Adrenal gland (tissue), 12 donors: ENCODE measurements around the gene CDCA4. TPM values are rescaled to one million over a fixed set of nuclear protein-coding genes. Genes with fewer than 3 reads are reported as not detected.

Experiments used
- DNase-seq, 7 donors: peaks; one replicate each; pipeline ENCODE4 v3.0.0-alpha.2; 2019 to 2020
- H3K27ac ChIP-seq, 5 donors: fragments of 200-600 bp; sonication (generic) in 4 of 5; 1 replicate in 3 of 5; 2 replicates in 2 of 5; pipeline versions ENCODE4 v1.5.1 to v1.8.0; 2016 to 2020; ENCODE audit warnings: mild to moderate bottlenecking in 1 of 5
- H3K27me3 ChIP-seq: fragments of 200-600 bp; 2 replicates; pipeline ENCODE4 v1.8.0; 2021
- H3K36me3 ChIP-seq, 2 donors: fragments of 200-600 bp; replicated peaks in 1 of 2; 1 replicate in 1 of 2; 2 replicates in 1 of 2; pipeline versions ENCODE4 v1.5.1 to v1.8.0; 2018 to 2022
- H3K4me1 ChIP-seq, 2 donors: fragments of 200-600 bp; replicated peaks in 1 of 2; 1 replicate in 1 of 2; 2 replicates in 1 of 2; pipeline versions ENCODE4 v1.5.1 to v1.8.0; 2018 to 2021
- H3K4me3 ChIP-seq, 4 donors: fragments of 200-600 bp; sonication (generic) in 3 of 4; one replicate each; pipeline ENCODE4 v1.5.1; 2016 to 2018
- H3K9me3 ChIP-seq, 3 donors: fragments of 200-600 bp; sonication (generic) in 1 of 3; replicated peaks in 1 of 3; 1 replicate in 2 of 3; 2 replicates in 1 of 3; pipeline versions ENCODE4 v1.5.1 to v1.8.0; 2016 to 2021
- CTCF ChIP-seq, 6 experiments: fragments of 450-650 bp in 4 of 6; fragments of 200-600 bp in 2 of 6; sonication (generic) in 1 of 6; IDR thresholded peaks; 1 replicate in 5 of 6; 2 replicates in 1 of 6; pipeline versions ENCODE4 v1.5.1 to v1.8.0; 2016 to 2021; ENCODE audit warnings: antibody characterized with exemption in 6 of 6, mild to moderate bottlenecking in 2 of 6, moderate library complexity in 1 of 6
- POLR2A ChIP-seq, 2 donors: fragments of 450-650 bp; IDR thresholded peaks; one replicate each; pipeline ENCODE4 v1.6.1; 2017; ENCODE audit warnings: antibody characterized with exemption in 2 of 2, mild to moderate bottlenecking in 2 of 2, moderate library complexity in 1 of 2
- WGBS, 4 donors: extraction: QIAGEN DNeasy Blood & Tissue Kit in 2 of 4; methylation state at CpG; one replicate each; pipeline versions ENCODE4 v1.1.5 to v1.1.7; 2013 to 2017; 5-methylcytosine and 5-hydroxymethylcytosine counted together
- intact Hi-C, 2 donors: fragments of 100-400 bp; cut with DNase I; formaldehyde crosslinking; loops; one replicate each; pipeline versions ENCODE4 v1.14.1 to v1.15.0; 2022 to 2023
- polyA plus RNA-seq, 3 donors: library from polyadenylated mRNA; stranded (reverse); fragments of 200-250 nt in 2 of 3; fragments of 350-450 nt in 1 of 3; fragmentation: Illumina TruSeq in 1 of 3; extraction: RNeasy Lipid Tissue Mini Kit (QIAGEN cat#74804) in 1 of 3; gene quantifications; one replicate each; pipeline ENCODE4 v1.2.3, GENCODE V29; 2013 to 2014
- total RNA-seq, 9 donors: library from RNA; depleted of rRNA in 4 of 9; stranded (reverse); fragments of >200 nt in 4 of 9; fragments of 120-200 nt in 1 of 9; fragmentation: NEBNext Ultra II Directional in 1 of 9; extraction: Animal tissue kit (Norgen Biotek cat#: 25700) in 1 of 9; gene quantifications; one replicate each; pipeline versions ENCODE4 v1.1.0 to v1.2.4, GENCODE V29; 2013 to 2023
- donor health status: healthy with polysubstance abuse.
- donor health status: Bipolar disorder and iron deficiency.
- donor health status: DM: yes; HTN: yes; CAD: no.
- donor health status: DM: no; HTN: no; CAD: no.
- donor health status: DM: no; HTN: no; CAD: no.
- donor health status: DM: yes; HTN: yes; CAD: no.

CDCA4 gene
- total and polyA plus RNA-seq, 12 donors = 0.66 to 10.5 (median 4.1) TPM

DNA sequence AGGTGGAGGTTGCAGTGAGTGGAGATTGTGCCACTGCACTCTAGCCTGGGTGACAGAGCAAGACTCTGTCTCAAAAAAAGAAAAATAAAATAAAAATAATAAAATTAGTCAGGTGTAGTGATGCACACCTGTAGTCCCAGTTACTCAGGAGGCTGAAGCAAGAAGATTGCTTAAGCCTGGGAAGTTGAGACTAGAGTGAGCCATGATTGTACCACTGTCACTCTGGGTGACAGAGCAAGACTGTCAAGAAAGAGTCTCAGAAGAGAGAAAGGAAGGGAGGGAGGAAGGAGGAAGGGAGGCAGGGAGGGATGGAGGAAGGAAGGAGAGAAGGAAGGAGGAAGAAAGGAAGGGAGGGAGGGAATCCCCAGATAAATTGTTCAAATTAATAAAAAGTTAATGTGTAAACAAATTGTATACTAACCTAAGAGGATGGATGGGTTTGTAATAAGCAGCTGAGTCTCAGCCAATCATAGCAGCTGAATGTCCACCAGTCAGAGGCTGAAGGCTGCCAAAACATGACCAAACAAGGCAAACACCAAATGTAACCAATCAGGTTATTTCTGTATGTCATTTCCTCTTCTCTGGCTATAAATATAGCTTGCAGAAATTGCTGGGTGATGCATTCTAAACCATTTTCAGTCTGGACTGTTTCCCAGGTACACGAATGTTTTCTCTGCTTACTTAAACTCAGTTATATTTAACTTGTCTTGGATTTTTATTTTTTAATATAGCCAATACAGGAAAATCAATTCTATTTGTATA, 6.1 kb upstream of the CDCA4 start:
- WGBS, 4 donors = 24 to 45% (median 41%) methylated on average over 1 of the region's 1 CpG
- intact Hi-C loops = loop anchor here in 1 of 2 donors (5.0 kb wide), 1 partner anchor 45 kb away; no protein-coding TSS in a partner anchor
- no peak overlapping the region for H3K27ac ChIP-seq

GRCh38 chr14:105026033-105026785, 5.3 kb upstream of the CDCA4 start:
- WGBS, 4 donors = 85 to 88% (median 85%) methylated on average over 16 of the region's 16 CpGs
- H3K36me3 ChIP-seq = no peaks in the 10 kb centered on the region
- peak overlapping the region in 1 of 5 donors; percentile 12 for H3K27ac ChIP-seq
- DNase-seq = no peak
- no peak for TF ChIP-seq POLR2A (IDR thresholded peaks at IDR 0.05)
- no peak for TF ChIP-seq CTCF (IDR thresholded peaks at IDR 0.05)
- intact Hi-C loops = loop anchor here in 1 of 2 donors (5.0 kb wide), 1 partner anchor 44 kb away; no protein-coding TSS in a partner anchor
- H3K4me3 ChIP-seq = no peak overlapping the region
- H3K4me1 ChIP-seq = peaks cover 15 to 25% of the 10 kb centered on the region in 2 donors
- no peaks in the 10 kb centered on the region for H3K9me3 ChIP-seq
- no peaks in the 10 kb centered on the region for H3K27me3 ChIP-seq

More for the DNA sequence above, 6.1 kb upstream of the CDCA4 start:
- no peak for TF ChIP-seq POLR2A (IDR thresholded peaks at IDR 0.05)
- no peak for TF ChIP-seq CTCF (IDR thresholded peaks at IDR 0.05)
- Histone ChIP-seq H3K9me3 (no peaks in the 10 kb centered on the region), H3K4me3 (no peak overlapping the region), H3K36me3 (no peaks in the 10 kb centered on the region), H3K4me1 (peaks cover 10 to 19% of the 10 kb centered on the region in 2 donors), H3K27me3 (no peaks in the 10 kb centered on the region)
- no peak for DNase-seq

DNA sequence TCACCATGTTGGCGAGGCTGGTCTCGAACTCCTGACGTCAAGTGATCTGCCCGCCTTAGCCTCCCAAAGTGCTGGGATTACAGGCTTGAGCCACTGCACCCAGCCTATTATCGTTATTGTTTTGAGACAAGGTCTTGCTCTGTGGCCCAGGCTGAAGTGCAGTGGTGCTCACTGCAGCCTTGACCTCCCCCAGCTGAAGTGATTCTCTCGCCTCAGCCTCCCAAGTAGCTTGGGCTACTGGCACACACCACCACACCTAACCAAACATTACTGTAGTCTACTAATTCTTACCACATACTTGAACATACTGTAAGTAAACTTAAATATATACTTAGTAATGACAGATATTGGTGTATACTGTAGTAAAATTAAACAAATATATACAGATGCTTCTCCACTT, 4.5 kb upstream of the CDCA4 start:
- Histone ChIP-seq H3K9me3 (no peaks in the 10 kb centered on the region), H3K4me1 (peaks cover 15 to 25% of the 10 kb centered on the region in 2 donors), H3K4me3 (no peak overlapping the region), H3K27ac (peak overlapping the region in 2 of 5 donors; percentile 65 to 83), H3K27me3 (no peaks in the 10 kb centered on the region), H3K36me3 (no peaks in the 10 kb centered on the region)
- WGBS, 4 donors = 63 to 94% (median 80%) methylated on average over 3 to 6 of the region's 6 CpGs
- intact Hi-C loops = loop anchor here in 1 of 2 donors (5.0 kb wide), 1 partner anchor 43 kb away; no protein-coding TSS in a partner anchor
- DNase-seq = no peak
- no peak for TF ChIP-seq CTCF (IDR thresholded peaks at IDR 0.05)
- no peak for TF ChIP-seq POLR2A (IDR thresholded peaks at IDR 0.05)

- 45 to 54% (median 49%) methylated on average over 4 of the region's 4 CpGs for WGBS, 4 donors
- intact Hi-C loops = no loop called here
- H3K27me3 ChIP-seq = no peaks in the 10 kb centered on the region
These were observed 3.1 kb upstream of the CDCA4 start for GRCh38 chr14:105023791-105024480.

More at GRCh38 chr14:105023791-105024480, 3.1 kb upstream of the CDCA4 start:
- no peaks in the 10 kb centered on the region for H3K9me3 ChIP-seq
- peaks cover 22 to 39% of the 10 kb centered on the region in 2 donors for H3K4me1 ChIP-seq
- H3K4me3 ChIP-seq = no peak overlapping the region
- peak in 1 of 7 donors; percentile 29 for DNase-seq
- no peak for TF ChIP-seq CTCF (IDR thresholded peaks at IDR 0.05)
- TF ChIP-seq POLR2A (IDR thresholded peaks at IDR 0.05) = no peak
- H3K36me3 ChIP-seq = no peaks in the 10 kb centered on the region
- H3K27ac ChIP-seq = peak overlapping the region; percentile 52 to 83 (median 76)
